Hepatocyte (in vitro differentiated cells): ENCODE data around the gene OLA1. TPM values are rescaled to one million over a fixed set of nuclear protein-coding genes. Genes with fewer than 3 reads are reported as not detected.

Experiments
- DNase-seq: peaks from one replicate; pipeline ENCODE4 v3.0.0-alpha.2; 2016; ENCODE audit warnings: low spot score
- H2AFZ ChIP-seq: fragments of 200-600 bp; sonication (generic); 2 replicates; pipeline ENCODE4 v1.6.0; 2016; ENCODE audit warnings: antibody characterized with exemption, mild to moderate bottlenecking
- H3K27ac ChIP-seq: fragments of 200-600 bp; sonication (generic); 2 replicates; pipeline ENCODE4 v1.5.1; 2016; ENCODE audit warnings: mild to moderate bottlenecking
- H3K27me3 ChIP-seq: fragments of 200-600 bp; sonication (generic); 2 replicates; pipeline ENCODE4 v1.6.1; 2016
- H3K36me3 ChIP-seq: fragments of 200-600 bp; sonication (generic); replicated peaks from 2 replicates; pipeline ENCODE4 v1.5.1; 2016; ENCODE audit warnings: low read depth; ENCODE audit not compliant: insufficient read depth
- H3K4me1 ChIP-seq: fragments of 200-600 bp; sonication (generic); 2 replicates; pipeline ENCODE4 v1.5.1; 2016; ENCODE audit warnings: mild to moderate bottlenecking, moderate library complexity; ENCODE audit not compliant: insufficient read depth
- H3K4me2 ChIP-seq: fragments of 200-600 bp; sonication (generic); 2 replicates; pipeline ENCODE4 v1.6.0; 2016
- H3K4me3 ChIP-seq: fragments of 200-600 bp; sonication (generic); 2 replicates; pipeline ENCODE4 v1.5.1; 2016; ENCODE audit warnings: mild to moderate bottlenecking
- H3K79me2 ChIP-seq: fragments of 200-600 bp; sonication (generic); 2 replicates; pipeline ENCODE4 v1.6.0; 2017; ENCODE audit warnings: mild to moderate bottlenecking
- H3K9me2 ChIP-seq: fragments of 200-600 bp; sonication (generic); replicated peaks from 2 replicates; pipeline ENCODE4 v1.6.0; 2017; ENCODE audit warnings: mild to moderate bottlenecking; ENCODE audit not compliant: insufficient read depth
- H3K9me3 ChIP-seq: fragments of 200-600 bp; sonication (generic); 2 replicates; pipeline ENCODE4 v1.5.1; 2016; ENCODE audit warnings: low read depth, mild to moderate bottlenecking
- H4K20me1 ChIP-seq: fragments of 200-600 bp; sonication (generic); 2 replicates; pipeline ENCODE4 v1.6.0; 2016; ENCODE audit warnings: mild to moderate bottlenecking; ENCODE audit not compliant: insufficient read depth, poor library complexity, severe bottlenecking
- CTCF ChIP-seq: fragments of 200-600 bp; sonication (generic); IDR thresholded peaks from 2 replicates; pipeline ENCODE4 v1.5.1; 2016; ENCODE audit warnings: antibody characterized with exemption, mild to moderate bottlenecking; ENCODE audit not compliant: poor library complexity
- EZH2 ChIP-seq: fragments of 200-600 bp; sonication (generic); IDR thresholded peaks from 2 replicates; pipeline ENCODE4 v1.6.1; 2016; ENCODE audit warnings: antibody characterized with exemption, mild to moderate bottlenecking, borderline replicate concordance
- EZH2phosphoT487 ChIP-seq: fragments of 200-600 bp; sonication (generic); IDR thresholded peaks from one replicate; pipeline ENCODE4 v1.6.1; 2018; ENCODE audit warnings: antibody characterized with exemption, mild to moderate bottlenecking, low read depth, moderate library complexity; ENCODE audit not compliant: unreplicated experiment, severe bottlenecking
- WGBS: methylation state at CpG from one replicate; pipeline ENCODE4 v1.1.6; 2016; ENCODE audit warnings: low lambda C conversion rate; ENCODE audit errors: missing lambda C conversion rate; 5-methylcytosine and 5-hydroxymethylcytosine counted together
- polyA plus RNA-seq: library from polyadenylated mRNA; unstranded; fragments of >200 nt; fragmentation: Nextera tagmentation; extraction: Ambion mirVana; gene quantifications from 2 replicates; pipeline ENCODE4 v1.2.1, GENCODE V29; 2016
- total RNA-seq: library from RNA; depleted of rRNA; stranded (reverse); fragments of >200 nt; gene quantifications from 2 replicates; pipeline ENCODE4 v1.2.3, GENCODE V29; 2014

The OLA1 gene
- total and polyA plus RNA-seq, 2 experiments from 2014 or later: 89.3 to 89.6 TPM

- no peak overlapping the region for H2AFZ ChIP-seq
- H3K4me2 ChIP-seq: no peak overlapping the region
- peaks cover 99% of the 10 kb centered on the region for H3K79me2 ChIP-seq
- TF ChIP-seq EZH2 (no peak), CTCF (no peak), EZH2phosphoT487 (no peak)
- no peak overlapping the region for H3K4me3 ChIP-seq
- no peaks in the 10 kb centered on the region for H3K27me3 ChIP-seq
- H3K9me3 ChIP-seq: no peaks in the 10 kb centered on the region
- WGBS: 91% methylated on average over 4 of the region's 4 CpGs
- no peaks in the 10 kb centered on the region for H3K36me3 ChIP-seq
- no peak overlapping the region for H3K27ac ChIP-seq
- DNase-seq: no peak
- peaks cover 22% of the 10 kb centered on the region for H4K20me1 ChIP-seq
- H3K4me1 ChIP-seq: no peaks in the 10 kb centered on the region
- H3K9me2 ChIP-seq: no peaks in the 10 kb centered on the region
Observed at GRCh38 chr2:174235680-174236079, 12.7 kb downstream of the OLA1 start.

GRCh38 chr2:174233771-174234275, 14.5 kb downstream of the OLA1 start:
- 82% methylated on average over 1 of the region's 1 CpG for WGBS

GRCh38 chr2:174227748-174228147, 20.6 kb downstream of the OLA1 start:
- WGBS: 95% methylated on average over 1 of the region's 1 CpG

More at GRCh38 chr2:174233771-174234275, 14.5 kb downstream of the OLA1 start:
- H4K20me1 ChIP-seq: peaks cover 15% of the 10 kb centered on the region
- no peaks in the 10 kb centered on the region for H3K36me3 ChIP-seq
- H3K27ac ChIP-seq: no peak overlapping the region
- no peaks in the 10 kb centered on the region for H3K9me2 ChIP-seq
- no peaks in the 10 kb centered on the region for H3K4me1 ChIP-seq
- H3K9me3 ChIP-seq: no peaks in the 10 kb centered on the region
- H2AFZ ChIP-seq: no peak overlapping the region
- TF ChIP-seq EZH2: no peak
- no peak for TF ChIP-seq CTCF
- no peak for TF ChIP-seq EZH2phosphoT487
- no peak overlapping the region for H3K4me3 ChIP-seq
- peaks cover 96% of the 10 kb centered on the region for H3K79me2 ChIP-seq
- no peak overlapping the region for H3K4me2 ChIP-seq
- no peaks in the 10 kb centered on the region for H3K27me3 ChIP-seq
- DNase-seq: no peak

More at GRCh38 chr2:174227748-174228147, 20.6 kb downstream of the OLA1 start:
- Histone ChIP-seq H3K79me2 (peaks cover 44% of the 10 kb centered on the region), H2AFZ (no peak overlapping the region), H3K4me3 (no peak overlapping the region), H3K27me3 (no peaks in the 10 kb centered on the region), H3K9me3 (no peaks in the 10 kb centered on the region), H3K9me2 (no peaks in the 10 kb centered on the region), H3K36me3 (no peaks in the 10 kb centered on the region), H3K4me2 (no peak overlapping the region), H3K4me1 (no peaks in the 10 kb centered on the region), H4K20me1 (peaks cover 4% of the 10 kb centered on the region), H3K27ac (no peak overlapping the region)
- TF ChIP-seq EZH2phosphoT487 (no peak), CTCF (no peak), EZH2 (no peak)
- DNase-seq: no peak
